Measurements from ENCODE around the gene SORCS2. TPM values are rescaled to one million over a fixed set of nuclear protein-coding genes. Genes with fewer than 3 reads are reported as not detected.
A peak's percentile ranks its signal among the peaks of the same experiment; 100 is the strongest.

SORCS2 gene
- 9.4 to 21.7 TPM (median 10.9 TPM) in 3 replicates for total RNA-seq
- long read RNA-seq, partial matches to known transcripts: 4 of 7 reads
- long read RNA-seq, other reads (novel, unspliced or antisense): 3 of 7 reads

DNA sequence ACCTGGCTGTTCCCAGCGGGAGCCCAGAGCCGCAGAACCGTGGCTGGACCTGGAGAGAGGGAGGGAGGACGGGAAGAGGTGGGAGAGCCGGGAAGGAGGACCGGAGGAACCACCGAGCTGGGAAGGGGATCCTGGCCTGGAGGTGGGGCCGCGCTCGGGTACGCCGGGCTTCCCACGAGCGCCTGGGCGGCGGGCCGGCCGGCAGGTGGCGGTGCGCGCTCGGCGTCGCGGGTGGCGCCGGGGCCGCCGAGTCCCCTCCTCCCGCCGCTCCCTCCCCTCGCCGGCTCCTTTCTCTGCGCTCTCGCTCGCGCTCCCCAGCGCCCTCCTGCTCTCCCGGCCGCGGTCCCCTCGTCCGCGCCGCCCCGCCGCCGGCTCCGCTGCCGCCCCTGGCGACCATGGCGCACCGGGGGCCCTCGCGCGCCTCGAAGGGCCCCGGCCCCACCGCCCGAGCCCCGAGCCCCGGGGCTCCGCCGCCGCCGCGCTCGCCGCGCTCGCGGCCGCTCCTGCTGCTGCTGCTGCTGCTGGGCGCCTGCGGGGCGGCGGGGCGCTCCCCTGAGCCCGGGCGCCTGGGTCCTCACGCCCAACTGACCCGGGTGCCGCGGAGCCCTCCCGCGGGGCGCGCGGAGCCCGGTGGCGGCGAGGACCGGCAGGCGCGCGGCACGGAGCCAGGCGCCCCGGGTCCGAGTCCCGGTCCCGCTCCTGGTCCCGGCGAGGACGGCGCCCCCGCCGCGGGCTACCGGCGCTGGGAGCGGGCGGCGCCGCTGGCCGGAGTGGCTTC lies at the start of gene SORCS2:
Gene SORCS2 (plus strand): TSS at position 287 of the 778 bp plus-strand sequence.
- Mint-ChIP-seq H3K36me3 (ENCODE audit: low read depth) (no peaks in the 10 kb centered on the region), H3K4me3 (ENCODE audit: unreplicated experiment) (peak within 1 kb of the TSS; percentile 69), H3K9me3 (ENCODE audit: low read depth) (no peaks in the 10 kb centered on the region), H3K27me3 (ENCODE audit: low read depth) (peaks cover 33% of the 10 kb centered on the region), H3K27ac (ENCODE audit: unreplicated experiment) (peak within 1 kb of the TSS; percentile 17), H3K4me1 (ENCODE audit: low read depth) (peaks cover 43% of the 10 kb centered on the region)
- TF ChIP-seq, protein P1, sequence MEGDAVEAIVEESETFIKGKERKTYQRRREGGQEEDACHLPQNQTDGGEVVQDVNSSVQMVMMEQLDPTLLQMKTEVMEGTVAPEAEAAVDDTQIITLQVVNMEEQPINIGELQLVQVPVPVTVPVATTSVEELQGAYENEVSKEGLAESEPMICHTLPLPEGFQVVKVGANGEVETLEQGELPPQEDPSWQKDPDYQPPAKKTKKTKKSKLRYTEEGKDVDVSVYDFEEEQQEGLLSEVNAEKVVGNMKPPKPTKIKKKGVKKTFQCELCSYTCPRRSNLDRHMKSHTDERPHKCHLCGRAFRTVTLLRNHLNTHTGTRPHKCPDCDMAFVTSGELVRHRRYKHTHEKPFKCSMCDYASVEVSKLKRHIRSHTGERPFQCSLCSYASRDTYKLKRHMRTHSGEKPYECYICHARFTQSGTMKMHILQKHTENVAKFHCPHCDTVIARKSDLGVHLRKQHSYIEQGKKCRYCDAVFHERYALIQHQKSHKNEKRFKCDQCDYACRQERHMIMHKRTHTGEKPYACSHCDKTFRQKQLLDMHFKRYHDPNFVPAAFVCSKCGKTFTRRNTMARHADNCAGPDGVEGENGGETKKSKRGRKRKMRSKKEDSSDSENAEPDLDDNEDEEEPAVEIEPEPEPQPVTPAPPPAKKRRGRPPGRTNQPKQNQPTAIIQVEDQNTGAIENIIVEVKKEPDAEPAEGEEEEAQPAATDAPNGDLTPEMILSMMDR (IDR thresholded peaks at IDR 0.05): peak; percentile 81
- DNase-seq (ENCODE audit: low spot score): no peak

DNA sequence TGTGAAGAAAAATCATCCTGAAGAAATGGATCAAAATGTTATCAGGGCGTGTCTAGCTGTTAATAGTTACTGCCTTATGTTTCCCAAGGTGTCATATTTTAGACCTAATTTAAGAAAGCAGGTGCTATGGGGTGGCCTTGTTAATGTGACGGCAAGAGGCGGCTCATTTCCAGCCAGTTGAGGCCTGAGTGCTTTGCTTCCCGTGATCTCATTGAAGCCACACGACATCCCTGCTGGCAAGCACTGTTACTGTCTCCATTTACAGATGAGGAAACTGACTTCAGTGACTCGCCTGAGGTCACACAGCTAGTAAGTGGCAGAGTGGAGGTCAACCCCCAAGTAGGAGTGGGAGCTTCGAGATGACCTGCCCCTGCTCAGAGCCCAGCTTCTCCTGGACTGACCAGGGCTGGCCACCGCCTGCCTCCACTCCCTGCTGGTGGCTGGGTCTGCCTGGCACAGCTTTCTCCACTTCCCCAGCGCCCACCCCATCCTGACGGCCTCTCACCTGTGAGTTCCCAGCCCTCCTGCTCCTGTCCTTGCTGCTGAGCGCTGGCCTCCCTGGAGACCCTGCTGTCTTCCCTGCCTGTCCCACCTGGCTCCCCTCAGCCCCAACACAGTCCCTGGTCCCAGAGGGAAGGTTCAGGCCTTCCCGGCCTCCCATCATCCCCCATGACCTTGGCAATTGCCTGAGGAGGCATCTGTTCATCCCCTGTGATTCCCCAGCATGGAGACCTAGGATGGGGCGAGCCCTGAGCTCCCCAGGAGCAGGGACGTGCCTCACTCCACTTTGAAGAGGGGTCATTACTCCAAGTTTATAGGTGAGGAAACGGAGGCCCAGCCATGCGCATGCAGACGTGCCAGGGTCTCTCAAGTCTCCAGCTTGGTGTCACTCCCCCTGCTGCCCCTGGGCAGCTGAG lies 47.7 kb upstream of the SORCS2 start:
- Mint-ChIP-seq H3K9me3 (ENCODE audit: low read depth) (no peaks in the 10 kb centered on the region), H3K4me3 (ENCODE audit: unreplicated experiment) (no peak overlapping the region), H3K36me3 (ENCODE audit: low read depth) (peaks cover 1% of the 10 kb centered on the region), H3K4me1 (ENCODE audit: low read depth) (peaks cover 3% of the 10 kb centered on the region), H3K27ac (ENCODE audit: unreplicated experiment) (no peak overlapping the region), H3K27me3 (ENCODE audit: low read depth) (peaks cover 50% of the 10 kb centered on the region)
- TF ChIP-seq, protein P1 (IDR thresholded peaks at IDR 0.05): no peak
- no peak for DNase-seq (ENCODE audit: low spot score)

DNA sequence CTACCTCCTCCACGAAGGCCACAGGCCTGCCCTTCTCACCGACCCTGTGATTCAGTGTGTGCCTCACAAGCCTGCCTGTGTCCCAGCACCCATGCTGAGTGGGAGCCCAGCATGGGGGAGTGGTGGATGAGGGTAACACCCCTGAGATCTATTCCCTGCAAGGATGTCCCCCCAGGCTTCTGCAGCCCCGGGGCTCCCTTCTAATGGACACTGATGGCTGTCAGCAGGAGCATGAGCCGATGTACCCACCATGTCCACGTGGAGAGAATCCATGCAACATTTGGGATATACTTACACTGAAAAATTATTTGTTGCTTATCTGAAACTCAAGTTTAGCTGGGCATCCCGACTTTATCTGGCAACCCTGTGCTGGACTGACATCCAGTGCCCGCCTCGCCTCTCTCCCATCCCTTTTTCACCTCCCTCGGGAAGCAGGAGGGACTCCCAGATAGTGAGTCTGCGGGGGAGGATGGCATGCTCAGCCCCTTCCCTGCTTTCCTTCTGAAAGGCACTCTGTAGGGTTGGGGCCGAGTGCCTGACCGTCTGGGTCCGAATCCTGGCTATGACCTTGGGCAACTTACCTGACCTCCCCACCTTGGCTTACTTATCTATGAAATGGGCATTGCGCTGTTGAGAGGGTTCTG lies 46.9 kb upstream of the SORCS2 start:
- Mint-ChIP-seq H3K27ac (ENCODE audit: unreplicated experiment) (no peak overlapping the region), H3K27me3 (ENCODE audit: low read depth) (peaks cover 44% of the 10 kb centered on the region), H3K4me3 (ENCODE audit: unreplicated experiment) (no peak overlapping the region), H3K4me1 (ENCODE audit: low read depth) (peaks cover 3% of the 10 kb centered on the region), H3K36me3 (ENCODE audit: low read depth) (peaks cover 1% of the 10 kb centered on the region), H3K9me3 (ENCODE audit: low read depth) (no peaks in the 10 kb centered on the region)
- no peak for DNase-seq (ENCODE audit: low spot score)
- TF ChIP-seq, protein P1 (IDR thresholded peaks at IDR 0.05): no peak

DNA sequence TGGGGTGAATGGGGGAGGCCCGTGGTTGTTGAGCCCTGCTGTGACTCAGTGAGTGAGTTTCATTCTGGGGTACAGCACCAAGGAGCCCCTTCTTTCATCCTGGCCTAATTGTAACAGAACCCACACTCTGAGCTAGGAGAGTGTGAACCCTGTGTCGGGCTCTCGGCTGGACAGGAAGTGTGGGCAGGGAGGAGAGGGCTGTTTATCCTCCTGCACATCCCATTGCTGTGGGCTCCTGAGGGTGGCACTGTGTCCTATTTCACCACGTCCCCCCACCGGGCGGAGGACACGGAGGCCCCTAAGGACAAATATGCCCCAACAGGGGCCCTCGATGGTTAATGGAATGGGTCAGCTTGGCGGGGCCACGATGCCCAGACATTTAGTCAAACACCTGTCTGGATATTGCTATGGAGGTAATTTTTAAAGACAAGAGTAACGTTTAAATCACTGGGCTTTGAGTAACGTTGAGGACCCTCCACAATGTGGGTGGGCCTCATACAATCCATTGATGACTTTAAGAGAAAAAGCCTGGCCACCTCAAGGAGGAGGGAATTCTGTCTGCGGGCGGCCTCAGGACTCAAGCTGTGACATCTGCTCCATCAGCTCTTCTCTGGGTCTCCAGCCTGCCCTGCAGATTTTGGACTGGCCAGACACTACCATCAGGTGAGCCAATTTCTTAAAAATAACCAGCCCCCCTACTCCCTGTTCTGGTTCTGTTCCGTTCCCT lies 46.1 kb upstream of the SORCS2 start:
- Mint-ChIP-seq H3K36me3 (ENCODE audit: low read depth) (peaks cover 1% of the 10 kb centered on the region), H3K9me3 (ENCODE audit: low read depth) (no peaks in the 10 kb centered on the region), H3K4me3 (ENCODE audit: unreplicated experiment) (no peak overlapping the region), H3K4me1 (ENCODE audit: low read depth) (peaks cover 3% of the 10 kb centered on the region), H3K27ac (ENCODE audit: unreplicated experiment) (no peak overlapping the region), H3K27me3 (ENCODE audit: low read depth) (peaks cover 50% of the 10 kb centered on the region)
- DNase-seq (ENCODE audit: low spot score): no peak
- TF ChIP-seq, protein P1 (IDR thresholded peaks at IDR 0.05): no peak

All from chondrocyte (in vitro differentiated cells).